Memory B cell (primary cell): Measurements from ENCODE around the gene TGFB1.
A peak's percentile ranks its signal among the peaks of the same experiment; 100 is the strongest.
"Not testable (repeated sequence)": the region's sequence is repeated elsewhere in the genome, so short reads cannot be mapped to it uniquely, and the experiment has no call there.

Experiments
- ATAC-seq: fragments of 150-1000 bp; cut with Tn5 transposase; 2 replicates; pipeline ENCODE4 v1.10.0; 2021; ENCODE audit warnings: low read depth, mild to moderate bottlenecking, moderate library complexity
- DNase-seq, 2 donors: peaks; one replicate each; pipeline ENCODE4 v3.0.0; 2022; ENCODE audit warnings: low spot score in 2 of 2
- H3K27ac Mint-ChIP-seq: one replicate; pipeline ENCODE4 v1.8.0; 2022; ENCODE audit warnings: mild to moderate bottlenecking, moderate library complexity, mixed read lengths
- H3K27me3 Mint-ChIP-seq: one replicate; pipeline ENCODE4 v1.8.0; 2022; ENCODE audit warnings: mixed read lengths
- H3K36me3 Mint-ChIP-seq: one replicate; pipeline ENCODE4 v1.8.0; 2022; ENCODE audit warnings: mild to moderate bottlenecking, mixed read lengths
- H3K4me1 Mint-ChIP-seq: one replicate; pipeline ENCODE4 v1.8.0; 2022; ENCODE audit warnings: mixed read lengths
- H3K4me3 Mint-ChIP-seq: one replicate; pipeline ENCODE4 v1.8.0; 2022; ENCODE audit warnings: mild to moderate bottlenecking, moderate library complexity, mixed read lengths
- H3K9me3 Mint-ChIP-seq: one replicate; pipeline ENCODE4 v1.8.0; 2022; ENCODE audit warnings: mixed read lengths

Gene TGFB1

GRCh38 chr19:41300555-41300954 is 53.2 kb downstream of the TGFB1 start:
- Mint-ChIP-seq H3K36me3 (peaks cover 25% of the 10 kb centered on the region), H3K9me3 (no peaks in the 10 kb centered on the region), H3K27ac (peak overlapping the region; percentile 100), H3K27me3 (no peaks in the 10 kb centered on the region), H3K4me1 (peaks cover 47% of the 10 kb centered on the region), H3K4me3 (no peak overlapping the region)
- DNase-seq (no peak), ATAC-seq (no peak)

DNA sequence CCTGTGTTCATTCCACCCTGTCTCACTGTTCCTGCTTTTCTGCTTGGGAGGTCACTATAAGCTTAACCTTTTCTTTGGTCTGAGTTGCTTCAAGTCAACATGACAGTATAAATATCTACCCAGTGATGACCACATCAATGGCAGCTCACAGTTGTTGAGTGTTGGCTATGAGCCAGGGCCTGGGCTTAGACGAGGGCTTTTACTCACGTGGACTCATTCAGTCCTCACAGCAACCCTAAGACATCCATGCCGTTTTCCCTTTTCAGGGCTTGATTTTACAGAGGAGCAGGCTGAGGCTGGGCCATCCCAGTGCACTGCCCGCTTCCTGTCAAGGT is 54.0 kb downstream of the TGFB1 start:
- H3K36me3 Mint-ChIP-seq: peaks cover 24% of the 10 kb centered on the region
- H3K4me3 Mint-ChIP-seq: no peak overlapping the region
- H3K27ac Mint-ChIP-seq: peak overlapping the region; percentile 100
- no peaks in the 10 kb centered on the region for H3K9me3 Mint-ChIP-seq
- ATAC-seq: no peak
- DNase-seq: no peak
- H3K4me1 Mint-ChIP-seq: peaks cover 47% of the 10 kb centered on the region
- no peaks in the 10 kb centered on the region for H3K27me3 Mint-ChIP-seq

DNA sequence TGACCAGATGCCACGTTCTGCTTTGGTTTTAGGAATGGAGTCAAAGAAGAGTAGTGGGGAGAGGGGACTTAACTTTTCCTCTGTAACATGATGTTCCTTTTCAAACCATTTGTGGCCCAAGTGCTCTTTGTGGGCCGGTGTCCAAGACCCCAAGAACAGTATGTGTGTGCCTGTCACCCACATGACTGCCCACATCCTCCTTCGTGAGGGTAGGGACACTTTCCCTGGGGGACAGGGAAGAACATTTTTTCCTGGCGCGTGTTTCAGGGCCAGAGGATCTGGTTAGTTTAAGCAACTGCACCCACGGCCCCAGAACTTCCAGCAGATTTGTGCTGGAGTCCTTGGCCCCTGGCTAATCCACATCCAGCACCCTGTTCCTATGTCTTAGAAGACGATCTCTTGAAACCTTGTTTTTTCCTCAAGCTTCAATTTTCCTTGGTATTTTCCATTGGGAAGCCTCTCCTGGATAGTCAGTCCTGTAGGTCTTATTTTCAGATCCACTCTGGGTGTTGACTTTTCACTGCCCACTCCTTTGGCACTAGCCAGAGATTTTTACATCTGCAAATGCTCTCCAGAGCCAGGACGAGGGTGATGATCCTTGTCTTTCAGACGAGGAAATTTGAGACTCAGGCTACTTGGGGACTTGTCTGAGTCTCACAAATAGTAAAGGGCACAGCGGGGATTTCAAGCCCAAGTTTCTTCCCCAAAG is 54.5 kb downstream of the TGFB1 start:
- Mint-ChIP-seq H3K27me3 (no peaks in the 10 kb centered on the region), H3K27ac (peak overlapping the region; percentile 100), H3K4me1 (peaks cover 45% of the 10 kb centered on the region), H3K9me3 (no peaks in the 10 kb centered on the region), H3K36me3 (peaks cover 26% of the 10 kb centered on the region), H3K4me3 (no peak overlapping the region)
- ATAC-seq (no peak), DNase-seq (no peak)

- peak; percentile 56 for ATAC-seq
- Mint-ChIP-seq H3K4me1 (peaks cover 44% of the 10 kb centered on the region), H3K4me3 (peak overlapping the region; percentile 58), H3K36me3 (peaks cover 28% of the 10 kb centered on the region), H3K27me3 (no peaks in the 10 kb centered on the region), H3K27ac (peak overlapping the region; percentile 100), H3K9me3 (no peaks in the 10 kb centered on the region)
- peak in 1 of 2 donors; percentile 59 for DNase-seq
These were observed 55.3 kb downstream of the TGFB1 start for GRCh38 chr19:41298348-41298964.

GRCh38 chr19:41297628-41298347 is 55.9 kb downstream of the TGFB1 start:
- peak overlapping the region; percentile 58 for H3K4me3 Mint-ChIP-seq
- peak; percentile 63 to 81 for DNase-seq
- no peaks in the 10 kb centered on the region for H3K27me3 Mint-ChIP-seq
- peaks cover 42% of the 10 kb centered on the region for H3K4me1 Mint-ChIP-seq
- H3K36me3 Mint-ChIP-seq: peaks cover 26% of the 10 kb centered on the region
- H3K27ac Mint-ChIP-seq: peak overlapping the region; percentile 100
- peak; percentile 82 for ATAC-seq
- H3K9me3 Mint-ChIP-seq: no peaks in the 10 kb centered on the region

GRCh38 chr19:41296433-41296871 is 57.3 kb downstream of the TGFB1 start:
- H3K36me3 Mint-ChIP-seq: peaks cover 28% of the 10 kb centered on the region
- no peak for ATAC-seq

GRCh38 chr19:41295499-41295898 is 58.2 kb downstream of the TGFB1 start:
- DNase-seq (no peak), ATAC-seq (no peak)
- Mint-ChIP-seq H3K9me3 (no peaks in the 10 kb centered on the region), H3K27ac (peak overlapping the region; percentile 100), H3K4me3 (no peak overlapping the region), H3K36me3 (peaks cover 30% of the 10 kb centered on the region), H3K4me1 (peaks cover 30% of the 10 kb centered on the region), H3K27me3 (no peaks in the 10 kb centered on the region)

More at GRCh38 chr19:41296433-41296871, 57.3 kb downstream of the TGFB1 start:
- no peaks in the 10 kb centered on the region for H3K27me3 Mint-ChIP-seq
- no peak for DNase-seq
- H3K9me3 Mint-ChIP-seq: no peaks in the 10 kb centered on the region
- H3K4me3 Mint-ChIP-seq: no peak overlapping the region
- peaks cover 34% of the 10 kb centered on the region for H3K4me1 Mint-ChIP-seq
- peak overlapping the region; percentile 100 for H3K27ac Mint-ChIP-seq

GRCh38 chr19:41294393-41294792 is 59.3 kb downstream of the TGFB1 start:
- H3K36me3 Mint-ChIP-seq: peaks cover 32% of the 10 kb centered on the region
- no peak for ATAC-seq
- no peak overlapping the region for H3K4me3 Mint-ChIP-seq
- H3K9me3 Mint-ChIP-seq: no peaks in the 10 kb centered on the region
- peaks cover 19% of the 10 kb centered on the region for H3K4me1 Mint-ChIP-seq
- peak overlapping the region; percentile 84 for H3K27ac Mint-ChIP-seq
- no peak for DNase-seq
- H3K27me3 Mint-ChIP-seq: no peaks in the 10 kb centered on the region

GRCh38 chr19:41289814-41290213 is 63.9 kb downstream of the TGFB1 start:
- H3K27ac Mint-ChIP-seq: peak overlapping the region; percentile 38
- H3K9me3 Mint-ChIP-seq: not testable (repeated sequence)

GRCh38 chr19:41288673-41289530 is 64.8 kb downstream of the TGFB1 start:
- Mint-ChIP-seq H3K4me3 (no peak overlapping the region), H3K27ac (peak overlapping the region; percentile 38), H3K4me1 (no peaks in the 10 kb centered on the region), H3K27me3 (no peaks in the 10 kb centered on the region), H3K9me3 (no peaks in the 10 kb centered on the region), H3K36me3 (peaks cover 28% of the 10 kb centered on the region)
- ATAC-seq (no peak), DNase-seq (no peak)

More at GRCh38 chr19:41289814-41290213, 63.9 kb downstream of the TGFB1 start:
- peaks cover 30% of the 10 kb centered on the region for H3K36me3 Mint-ChIP-seq
- not testable (repeated sequence) for H3K27me3 Mint-ChIP-seq, DNase-seq, H3K4me3 Mint-ChIP-seq, H3K4me1 Mint-ChIP-seq, ATAC-seq
